Activated CD8-positive, alpha-beta memory T cell treated with anti-CD3 and anti-CD28 coated beads, Interleukin-2, amount 10 ng/mL, durations not matched to agents 7 days and 5 days (primary cell): Measurements from ENCODE around the gene ATPAF1. TPM values are rescaled to one million over a fixed set of nuclear protein-coding genes. Genes with fewer than 3 reads are reported as not detected.

ENCODE experiments used
- ATAC-seq: fragments of 150-1000 bp; cut with Tn5 transposase; one replicate; pipeline ENCODE4 v1.10.0; 2021; ENCODE audit warnings: moderate library complexity
- CTCF ChIA-PET: fragments of 350-600 bp; sonication (Branson Sonifier 250); formaldehyde crosslinking; loops from one replicate; lab custom pipeline; 2021; ENCODE audit warnings: antibody characterized with exemption; lab: Charles Lee
- DNase-seq: peaks from one replicate; pipeline ENCODE4 v3.0.0-alpha.2; 2020
- H3K27ac Mint-ChIP-seq: one replicate; pipeline ENCODE4 v1.8.0; 2021; ENCODE audit warnings: mild to moderate bottlenecking, mixed read lengths
- H3K27me3 Mint-ChIP-seq: one replicate; pipeline ENCODE4 v1.8.0; 2021; ENCODE audit warnings: mixed read lengths
- H3K36me3 Mint-ChIP-seq: one replicate; pipeline ENCODE4 v1.8.0; 2021; ENCODE audit warnings: mild to moderate bottlenecking, mixed read lengths
- H3K4me1 Mint-ChIP-seq: one replicate; pipeline ENCODE4 v1.8.0; 2021; ENCODE audit warnings: mixed read lengths
- H3K4me3 Mint-ChIP-seq: one replicate; pipeline ENCODE4 v1.8.0; 2021; ENCODE audit warnings: mild to moderate bottlenecking, moderate library complexity, mixed read lengths
- H3K9me3 Mint-ChIP-seq: one replicate; pipeline ENCODE4 v1.8.0; 2022; ENCODE audit warnings: low read depth, mixed read lengths
- total RNA-seq, 2 experiments: library from RNA; stranded (reverse); gene quantifications; one replicate each; pipeline ENCODE4 v1.2.3, GENCODE V29; 2021

Gene ATPAF1
- total RNA-seq, 2 experiments from 2014 or later, result 44.2 to 44.3 TPM

DNA sequence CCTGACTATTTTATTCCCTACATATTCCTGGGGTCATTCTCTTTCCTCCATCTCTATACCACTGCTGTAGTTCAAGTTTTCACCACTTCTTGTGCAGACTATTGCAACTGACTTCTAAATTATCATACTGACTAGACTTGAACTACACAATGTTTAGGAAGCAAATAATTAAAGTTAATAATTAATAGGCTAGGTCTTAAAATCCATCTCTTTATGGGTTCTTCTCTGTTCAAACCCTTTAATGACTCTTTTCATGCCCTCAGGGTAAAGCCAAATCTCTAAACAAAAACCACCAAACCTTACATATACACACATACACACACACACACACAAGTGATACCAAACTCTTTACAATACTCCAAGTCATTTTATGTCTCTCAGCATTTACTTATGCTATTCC is 29.2 kb downstream of the ATPAF1 start:
- ATAC-seq, result no peak
- Mint-ChIP-seq H3K4me1 (no peaks in the 10 kb centered on the region), H3K4me3 (no peak overlapping the region), H3K27ac (no peak overlapping the region), H3K36me3 (peaks cover 19% of the 10 kb centered on the region), H3K27me3 (no peaks in the 10 kb centered on the region), H3K9me3 (no peaks in the 10 kb centered on the region)
- DNase-seq, result no peak
- CTCF ChIA-PET, result no interaction called here

DNA sequence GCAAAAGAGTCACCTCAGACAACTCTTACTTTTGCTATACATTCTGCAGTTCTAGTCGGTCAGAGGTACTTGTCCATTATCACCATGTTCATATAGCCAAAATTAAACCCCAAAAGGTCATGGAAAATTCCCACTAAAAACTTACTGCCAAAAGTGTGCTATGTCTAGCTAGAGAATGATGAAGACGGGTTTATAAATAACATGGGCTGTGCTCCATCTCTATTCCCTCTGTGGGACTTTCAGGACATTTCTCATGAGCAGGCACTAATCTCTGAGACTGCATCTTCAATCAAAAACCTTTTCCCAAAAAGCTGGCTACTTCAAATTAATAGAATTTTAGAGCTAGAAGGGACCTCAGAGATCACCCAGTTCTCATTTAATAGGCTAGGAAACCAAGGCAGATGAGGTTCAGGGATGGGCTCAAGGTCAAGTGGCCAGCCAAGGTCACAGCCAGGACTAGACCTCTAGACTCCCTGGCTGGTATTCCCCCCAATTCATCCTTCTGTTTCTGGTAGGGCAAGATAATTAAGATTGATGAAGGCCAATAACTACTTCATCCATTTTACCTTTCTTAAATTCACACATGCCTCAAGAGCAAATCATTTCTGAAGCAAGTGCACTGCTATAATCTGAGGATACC is 30.6 kb downstream of the ATPAF1 start:
- H3K36me3 Mint-ChIP-seq, result peaks cover 16% of the 10 kb centered on the region
- ATAC-seq (no peak), DNase-seq (no peak)
- no peaks in the 10 kb centered on the region for H3K4me1 Mint-ChIP-seq
- CTCF ChIA-PET, result interaction anchor here (1.4 kb wide), 1 partner anchor 12 kb away, joined by 3 read pairs; no protein-coding TSS in a partner anchor
- no peak overlapping the region for H3K27ac Mint-ChIP-seq
- no peaks in the 10 kb centered on the region for H3K9me3 Mint-ChIP-seq
- H3K27me3 Mint-ChIP-seq, result no peaks in the 10 kb centered on the region
- no peak overlapping the region for H3K4me3 Mint-ChIP-seq

DNA sequence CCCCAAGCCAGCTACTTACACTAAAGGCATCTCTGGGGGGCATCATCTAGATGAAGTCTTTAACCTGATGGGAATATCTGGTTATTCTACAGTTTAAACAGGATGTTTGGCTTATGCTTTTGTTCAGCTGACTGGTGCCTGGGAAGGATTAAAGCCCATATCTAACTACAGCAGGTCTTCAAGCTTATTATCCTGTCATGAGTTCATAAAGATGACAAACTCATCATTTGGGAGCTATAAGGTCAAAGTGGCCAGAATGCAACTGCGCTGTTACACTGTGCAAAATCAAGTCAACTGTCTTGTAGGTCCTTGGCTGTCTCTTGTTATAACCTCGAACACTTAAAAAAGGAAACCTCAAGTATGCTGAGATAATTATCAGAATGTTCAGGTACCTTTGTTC is 33.0 kb downstream of the ATPAF1 start:
- no peak overlapping the region for H3K4me3 Mint-ChIP-seq
- CTCF ChIA-PET, result no interaction called here
- DNase-seq, result no peak
- no peaks in the 10 kb centered on the region for H3K27me3 Mint-ChIP-seq
- H3K36me3 Mint-ChIP-seq, result peaks cover 10% of the 10 kb centered on the region
- no peak overlapping the region for H3K27ac Mint-ChIP-seq
- no peak for ATAC-seq
- H3K9me3 Mint-ChIP-seq, result no peaks in the 10 kb centered on the region
- no peaks in the 10 kb centered on the region for H3K4me1 Mint-ChIP-seq

DNA sequence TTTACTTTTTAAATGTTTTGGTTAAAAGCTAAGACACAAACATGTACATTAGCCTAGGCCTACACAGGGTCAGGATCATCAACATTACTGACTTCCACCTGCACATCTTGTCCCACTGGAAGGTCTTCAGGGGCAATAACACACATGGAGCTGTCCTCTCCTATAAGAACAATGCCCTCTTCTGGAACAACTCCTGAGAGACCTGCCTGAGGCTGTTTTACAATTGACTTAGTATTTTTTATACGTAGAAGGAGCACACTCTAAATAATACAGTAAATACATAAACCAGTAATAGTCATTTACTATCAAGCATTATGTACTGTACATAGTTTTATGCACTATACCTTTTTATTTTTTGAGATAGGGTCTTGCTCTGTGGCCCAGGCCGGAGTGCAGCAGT is 37.4 kb downstream of the ATPAF1 start:
- Mint-ChIP-seq H3K4me3 (no peak overlapping the region), H3K27me3 (no peaks in the 10 kb centered on the region), H3K9me3 (no peaks in the 10 kb centered on the region), H3K4me1 (no peaks in the 10 kb centered on the region), H3K27ac (no peak overlapping the region), H3K36me3 (peaks cover 8% of the 10 kb centered on the region)
- DNase-seq, result no peak
- CTCF ChIA-PET, result interaction anchor here (1.6 kb wide), 1 partner anchor 8 kb away, joined by 4 read pairs; no protein-coding TSS in a partner anchor
- ATAC-seq, result no peak

DNA sequence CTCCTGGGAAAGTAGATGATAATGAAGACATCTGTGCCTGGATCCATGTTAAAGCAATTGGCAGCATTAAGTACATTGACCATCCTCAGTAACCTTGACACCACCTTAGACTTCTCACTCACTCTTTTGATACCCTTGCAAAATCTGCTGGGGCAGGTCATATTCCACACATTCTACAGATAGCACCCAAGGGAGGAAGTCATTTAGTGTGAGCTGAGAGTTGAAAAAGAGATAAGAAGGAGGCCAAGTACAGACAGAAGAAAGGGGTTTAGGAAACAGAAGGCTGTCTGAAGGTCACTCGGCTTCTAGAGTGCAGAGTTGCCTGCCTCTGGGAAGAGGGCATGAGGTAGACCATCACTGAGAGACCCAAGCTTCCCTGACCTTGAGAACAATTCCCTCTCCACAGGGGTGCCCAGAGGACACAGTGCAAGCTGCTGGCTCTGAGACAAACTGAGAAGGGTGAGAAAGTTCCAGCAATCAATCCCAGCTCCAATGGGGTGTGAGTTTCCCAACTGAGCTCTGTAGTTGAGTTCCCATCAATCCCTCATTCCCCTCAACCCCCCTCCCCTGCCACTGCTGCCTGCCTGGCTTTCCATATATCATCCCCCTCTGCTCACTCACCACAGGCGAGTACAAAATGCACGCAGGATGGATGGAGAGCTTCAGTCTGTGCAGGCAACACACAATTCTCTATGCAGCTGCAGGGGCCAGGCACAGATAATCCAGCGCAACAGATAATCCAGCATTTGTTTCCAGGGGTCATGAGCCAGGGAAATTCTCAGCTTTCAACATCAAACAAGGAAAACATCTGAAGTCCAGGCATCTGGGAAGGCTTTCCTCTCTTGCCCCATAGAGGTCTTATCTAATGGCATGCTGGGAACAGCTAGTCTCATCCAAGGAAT is 44.2 kb downstream of the ATPAF1 start:
- Mint-ChIP-seq H3K4me1 (peaks cover 8% of the 10 kb centered on the region), H3K36me3 (no peaks in the 10 kb centered on the region), H3K27me3 (no peaks in the 10 kb centered on the region), H3K27ac (no peak overlapping the region), H3K4me3 (no peak overlapping the region), H3K9me3 (no peaks in the 10 kb centered on the region)
- DNase-seq (no peak), ATAC-seq (no peak)
- CTCF ChIA-PET, result interaction anchor here (0.8 to 3.8 kb wide), 2 partner anchors 8 to 101 kb away, joined by 3 to 19 read pairs; no protein-coding TSS in a partner anchor

DNA sequence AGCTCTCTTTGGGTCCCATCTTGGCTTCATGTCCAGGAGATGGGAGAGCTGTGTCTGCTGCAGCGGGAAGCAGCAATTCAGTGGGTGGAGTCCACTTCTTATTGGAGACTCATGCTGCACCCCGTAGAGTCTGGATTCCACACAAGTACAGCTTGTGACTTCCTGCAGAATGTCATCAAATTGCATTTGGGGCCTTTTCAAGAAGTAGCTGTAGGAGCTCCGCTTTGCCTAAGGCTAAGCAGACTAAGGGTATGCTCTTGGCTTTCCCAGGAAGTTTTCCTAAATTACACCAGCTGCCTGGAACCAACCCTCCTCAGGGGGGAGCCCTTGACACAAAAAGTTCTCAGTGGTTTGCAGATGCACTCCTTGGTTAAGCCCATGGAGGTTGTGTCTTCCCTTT is 45.8 kb downstream of the ATPAF1 start:
- Mint-ChIP-seq H3K4me1 (peaks cover 17% of the 10 kb centered on the region), H3K9me3 (no peaks in the 10 kb centered on the region), H3K36me3 (no peaks in the 10 kb centered on the region), H3K4me3 (no peak overlapping the region), H3K27ac (no peak overlapping the region), H3K27me3 (no peaks in the 10 kb centered on the region)
- no peak for DNase-seq
- CTCF ChIA-PET, result interaction anchor here (1.0 to 3.8 kb wide), 5 partner anchors 8 to 102 kb away, joined by 4 to 19 read pairs (median 4); no protein-coding TSS in a partner anchor
- ATAC-seq, result no peak

DNA sequence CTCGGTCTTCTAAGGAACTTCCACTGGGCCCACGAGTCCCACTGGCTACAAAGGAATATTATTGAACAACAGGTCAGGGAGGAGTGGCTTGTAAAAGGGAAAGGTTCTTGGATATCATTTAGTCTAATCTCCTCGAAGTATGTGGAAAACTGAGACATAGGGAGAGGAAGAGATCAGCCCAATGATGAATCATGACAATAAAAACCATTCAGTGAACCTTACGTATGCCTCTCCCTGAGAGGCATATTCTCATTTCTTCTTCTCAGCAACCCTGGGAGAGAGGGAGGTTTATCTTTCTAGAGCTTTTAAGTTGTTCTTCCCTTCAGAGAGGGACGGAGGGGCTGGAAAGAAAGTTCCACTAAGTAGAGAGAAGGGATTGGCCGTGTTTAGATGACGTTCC is 46.2 kb downstream of the ATPAF1 start:
- no peaks in the 10 kb centered on the region for H3K27me3 Mint-ChIP-seq
- CTCF ChIA-PET, result interaction anchor here (1.0 to 3.8 kb wide), 6 partner anchors 9 to 103 kb away, joined by 3 to 19 read pairs (median 4); no protein-coding TSS in a partner anchor
- H3K27ac Mint-ChIP-seq, result no peak overlapping the region
- H3K4me1 Mint-ChIP-seq, result peaks cover 21% of the 10 kb centered on the region
- no peak overlapping the region for H3K4me3 Mint-ChIP-seq
- ATAC-seq (no peak), DNase-seq (no peak)
- no peaks in the 10 kb centered on the region for H3K36me3 Mint-ChIP-seq
- no peaks in the 10 kb centered on the region for H3K9me3 Mint-ChIP-seq

DNA sequence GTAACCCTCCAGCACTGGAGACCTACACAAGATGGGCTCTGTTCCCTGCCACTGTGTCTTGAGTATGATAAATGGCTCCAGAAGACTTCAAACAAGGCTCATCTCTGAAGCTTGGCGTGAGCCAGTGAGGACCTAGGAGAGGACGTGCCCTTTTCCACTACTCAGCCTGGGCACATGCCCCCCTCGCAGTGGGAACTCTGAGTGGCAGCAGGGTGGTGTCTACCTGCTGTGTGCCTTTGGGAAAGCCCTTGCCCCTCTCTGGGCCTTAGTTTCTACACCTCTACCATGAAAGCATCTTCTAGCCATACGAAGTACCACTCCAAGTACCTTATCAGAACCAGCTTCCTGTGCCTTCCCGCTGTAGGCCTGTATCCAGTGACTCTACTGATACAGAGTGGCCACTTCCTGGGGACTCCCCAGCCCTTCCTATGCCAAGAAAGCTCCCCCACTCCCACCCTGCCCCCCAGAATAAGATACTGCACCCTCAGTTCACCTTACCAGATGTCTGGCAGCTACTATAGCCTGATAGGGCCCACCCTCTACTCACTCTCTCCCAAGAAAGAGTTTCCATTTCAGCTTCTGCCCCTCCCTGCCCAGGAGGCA is 48.4 kb downstream of the ATPAF1 start:
- Mint-ChIP-seq H3K36me3 (no peaks in the 10 kb centered on the region), H3K27me3 (no peaks in the 10 kb centered on the region), H3K9me3 (no peaks in the 10 kb centered on the region), H3K4me3 (no peak overlapping the region), H3K27ac (no peak overlapping the region), H3K4me1 (peaks cover 36% of the 10 kb centered on the region)
- DNase-seq (no peak), ATAC-seq (no peak)
- CTCF ChIA-PET, result interaction anchor here (1.2 to 3.8 kb wide), 2 partner anchors 14 to 105 kb away, joined by 3 to 19 read pairs; no protein-coding TSS in a partner anchor

DNA sequence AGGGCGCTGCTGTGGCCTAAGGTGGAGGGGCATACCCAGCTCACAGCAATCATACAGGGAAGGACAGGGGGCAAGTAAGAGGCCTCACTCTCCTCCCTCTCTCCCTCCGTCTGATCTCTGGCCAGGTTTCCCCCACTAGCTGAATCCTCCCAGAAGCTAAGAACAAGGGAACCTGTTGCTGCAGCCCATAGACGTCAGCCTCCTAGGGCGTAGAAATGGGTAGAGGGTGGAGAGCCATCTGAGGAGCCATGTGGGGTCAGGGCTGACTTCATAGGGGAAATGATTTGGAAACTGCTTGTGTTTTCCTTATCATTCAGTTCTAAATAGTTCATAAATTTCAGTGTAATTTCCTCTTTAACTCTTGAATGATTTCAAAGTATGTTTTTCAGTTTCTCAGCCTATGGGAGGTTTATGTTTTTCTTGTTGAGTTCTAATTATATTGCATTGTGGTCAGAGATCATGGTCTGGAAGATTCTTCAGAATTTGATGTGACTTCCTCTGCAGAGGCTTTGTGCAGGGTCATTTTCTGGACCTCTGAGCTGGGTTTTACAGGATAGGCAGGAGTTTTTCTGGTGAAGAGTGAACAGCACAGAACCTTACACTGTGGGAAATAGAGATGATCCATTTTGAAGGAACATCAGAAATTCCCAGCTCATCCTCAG is 49.3 kb downstream of the ATPAF1 start:
- H3K4me1 Mint-ChIP-seq, result peaks cover 45% of the 10 kb centered on the region
- no peaks in the 10 kb centered on the region for H3K9me3 Mint-ChIP-seq
- CTCF ChIA-PET, result interaction anchor here (0.8 to 5.4 kb wide), 2 partner anchors 9 to 14 kb away, joined by 3 to 51 read pairs; partner anchors contain the start of gene MKNK1
- H3K4me3 Mint-ChIP-seq, result no peak overlapping the region
- H3K27me3 Mint-ChIP-seq, result no peaks in the 10 kb centered on the region
- no peak for DNase-seq
- no peaks in the 10 kb centered on the region for H3K36me3 Mint-ChIP-seq
- ATAC-seq, result no peak
- peak overlapping the region; percentile 12 for H3K27ac Mint-ChIP-seq

DNA sequence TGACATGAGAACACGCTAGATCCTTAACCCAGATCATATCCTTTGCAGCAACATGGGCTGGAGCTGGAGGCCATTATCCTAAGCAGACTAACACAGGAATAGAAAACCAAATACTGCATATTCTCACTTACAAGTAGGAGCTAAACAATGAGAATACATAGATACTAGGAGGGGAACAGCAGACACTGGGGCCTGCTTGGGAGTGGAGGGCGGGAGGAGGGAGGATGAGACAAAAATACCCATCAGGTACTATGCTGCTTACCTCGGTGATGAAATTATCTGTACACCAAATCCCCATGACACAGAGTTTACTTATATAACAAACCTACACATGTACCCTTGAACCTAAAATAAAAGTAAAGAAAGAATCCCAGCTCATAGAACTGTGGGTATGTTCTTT is 50.3 kb downstream of the ATPAF1 start:
- DNase-seq (no peak), ATAC-seq (no peak)
- Mint-ChIP-seq H3K27ac (no peak overlapping the region), H3K4me1 (peaks cover 51% of the 10 kb centered on the region), H3K4me3 (peak overlapping the region; percentile 15), H3K36me3 (peaks cover 2% of the 10 kb centered on the region), H3K27me3 (no peaks in the 10 kb centered on the region), H3K9me3 (no peaks in the 10 kb centered on the region)
- CTCF ChIA-PET, result interaction anchor here (0.8 to 5.4 kb wide), 7 partner anchors 10 to 176 kb away, joined by 3 to 51 read pairs (median 3); partner anchors contain the start of genes ATPAF1 and MKNK1

DNA sequence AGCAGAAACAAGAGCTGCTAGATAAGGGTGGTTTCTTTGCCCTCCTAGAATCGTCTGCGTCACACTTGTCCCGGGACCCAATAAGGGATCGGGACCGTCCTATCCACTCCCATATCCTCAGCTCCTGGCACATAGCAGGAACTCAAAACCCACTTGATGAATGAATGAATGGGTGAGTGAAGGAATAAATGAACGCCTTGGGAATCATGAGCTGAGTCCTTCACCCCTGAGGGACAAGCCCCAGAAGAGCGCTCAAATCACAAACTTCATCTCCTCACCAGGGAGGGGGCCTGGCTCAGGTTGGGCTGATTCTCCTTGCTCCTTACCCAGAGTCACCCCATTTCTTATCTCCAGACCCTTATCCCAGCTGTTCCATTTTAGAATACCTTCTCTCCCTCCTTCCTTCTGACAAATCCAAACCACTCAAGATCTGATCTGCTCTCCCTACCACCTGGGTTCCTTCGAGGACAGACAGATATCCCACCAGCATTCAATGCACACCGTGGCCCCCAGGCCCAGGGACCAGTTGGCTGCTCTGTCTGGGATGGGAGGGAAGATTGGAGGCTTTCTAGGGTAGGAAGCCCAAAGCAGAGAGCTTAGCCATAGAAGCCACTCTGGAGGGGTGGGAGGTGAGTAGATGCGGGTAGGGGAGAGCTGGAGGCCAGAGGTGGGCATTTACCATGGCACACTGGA is 50.9 kb downstream of the ATPAF1 start:
- H3K4me3 Mint-ChIP-seq, result peak overlapping the region; percentile 91
- CTCF ChIA-PET, result interaction anchor here (0.8 to 5.4 kb wide), 11 partner anchors 10 to 175 kb away, joined by 3 to 51 read pairs (median 4); partner anchors contain the start of genes ATPAF1, EFCAB14 and MKNK1
- H3K27me3 Mint-ChIP-seq, result no peaks in the 10 kb centered on the region
- peaks cover 5% of the 10 kb centered on the region for H3K36me3 Mint-ChIP-seq
- DNase-seq (no peak), ATAC-seq (no peak)
- H3K27ac Mint-ChIP-seq, result peak overlapping the region; percentile 84
- no peaks in the 10 kb centered on the region for H3K9me3 Mint-ChIP-seq
- H3K4me1 Mint-ChIP-seq, result peaks cover 55% of the 10 kb centered on the region
